ENCODE data around the gene FANCC.

FANCC gene

DNA sequence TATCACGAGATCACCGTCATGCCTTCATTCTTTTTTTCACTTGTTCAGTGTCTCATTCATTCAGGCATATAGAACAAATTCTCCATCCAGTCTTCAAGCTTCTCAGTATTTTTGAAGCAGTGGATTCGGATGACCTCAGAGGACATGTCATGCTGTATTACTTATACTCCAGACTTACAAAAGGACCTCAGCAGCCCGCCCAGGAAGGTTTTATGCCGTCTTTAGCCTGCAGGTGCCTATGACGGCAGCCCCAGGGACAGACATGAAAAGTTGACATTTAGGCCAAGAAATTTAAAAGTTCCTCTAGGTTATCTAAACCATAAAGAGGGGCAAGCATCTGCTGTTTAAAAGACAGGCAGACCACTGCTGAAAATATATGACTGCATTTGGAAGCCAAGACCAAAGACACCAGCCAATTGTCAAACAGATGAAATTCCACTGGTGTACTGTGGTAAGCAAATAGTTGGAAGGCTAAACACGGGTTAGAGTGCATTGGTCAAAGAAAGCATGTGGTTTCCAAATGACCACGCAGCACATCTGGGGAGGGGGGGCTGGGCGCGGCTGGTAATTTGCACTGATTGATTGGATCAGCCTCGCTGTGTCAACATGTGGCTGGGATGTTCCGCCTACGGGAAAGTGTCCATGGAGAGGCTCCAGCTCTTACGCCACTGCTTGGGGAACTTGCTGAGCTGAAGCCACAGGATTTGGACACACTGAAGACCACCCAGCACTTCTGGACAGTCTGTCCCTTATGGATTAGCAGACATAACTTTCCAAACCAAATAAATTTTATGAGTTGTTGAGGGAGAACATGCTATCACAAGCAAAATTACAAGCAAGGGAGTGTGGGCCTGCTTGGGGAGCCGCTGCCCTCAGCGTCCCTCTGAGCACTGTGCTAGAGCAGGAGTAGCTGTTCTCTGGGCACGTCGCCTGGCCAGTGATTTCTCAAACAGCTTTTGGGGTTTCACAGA lies 173.6 kb downstream of the FANCC start:
- DNase-seq (ENCODE audit: low read depth), result peak; percentile 95

- DNase-seq (ENCODE audit: low read depth), result no peak
These were observed 174.8 kb downstream of the FANCC start for GRCh38 chr9:95142728-95143127.

DNA sequence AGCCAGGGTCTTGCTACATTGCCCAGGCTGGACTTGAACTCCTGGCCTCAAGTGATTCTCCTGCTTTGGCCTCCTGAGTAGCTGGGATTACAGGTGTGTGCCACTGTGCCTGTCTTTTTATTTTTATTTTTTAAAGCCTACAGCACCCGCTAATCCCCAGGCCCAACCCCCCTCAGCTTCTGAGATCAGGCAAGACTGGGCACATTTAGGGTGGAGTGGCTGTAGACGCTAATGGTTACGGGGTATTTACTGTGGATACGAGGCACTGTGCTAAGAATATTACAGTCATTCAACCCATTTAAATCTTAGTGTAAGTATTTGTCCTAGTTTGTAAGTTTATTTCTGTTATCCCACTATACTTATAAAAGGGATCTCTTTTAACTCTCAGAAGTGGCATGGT lies 175.2 kb downstream of the FANCC start:
- no peak for DNase-seq (ENCODE audit: low read depth)

DNA sequence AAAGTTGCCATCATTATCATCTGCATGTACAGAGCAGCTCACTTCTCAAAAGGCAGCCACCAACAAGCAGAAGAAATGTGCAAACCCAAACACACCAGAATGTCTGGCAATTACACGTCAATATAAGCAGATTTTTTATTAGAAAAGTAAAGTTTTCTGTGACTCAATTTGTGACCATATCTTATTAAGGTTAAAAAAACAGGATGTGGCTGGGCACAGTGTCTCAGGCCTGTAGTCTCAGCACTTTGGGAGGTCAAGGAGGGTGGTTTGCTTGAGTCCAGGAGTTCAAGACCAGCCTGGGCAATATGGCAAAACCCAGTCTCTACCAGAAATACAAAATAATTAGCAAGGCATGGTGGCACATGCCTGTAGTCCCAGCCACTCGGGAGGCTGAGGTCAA lies 176.7 kb downstream of the FANCC start:
- DNase-seq (ENCODE audit: low read depth), result no peak

- no peak for DNase-seq (ENCODE audit: low read depth)
These were observed 178.4 kb downstream of the FANCC start for GRCh38 chr9:95139126-95139525.

GRCh38 chr9:95138474-95138873 lies 179.0 kb downstream of the FANCC start:
- DNase-seq (ENCODE audit: low read depth), result no peak

- DNase-seq (ENCODE audit: low read depth), result no peak
These were observed 179.8 kb downstream of the FANCC start for GRCh38 chr9:95137587-95138145.

DNA sequence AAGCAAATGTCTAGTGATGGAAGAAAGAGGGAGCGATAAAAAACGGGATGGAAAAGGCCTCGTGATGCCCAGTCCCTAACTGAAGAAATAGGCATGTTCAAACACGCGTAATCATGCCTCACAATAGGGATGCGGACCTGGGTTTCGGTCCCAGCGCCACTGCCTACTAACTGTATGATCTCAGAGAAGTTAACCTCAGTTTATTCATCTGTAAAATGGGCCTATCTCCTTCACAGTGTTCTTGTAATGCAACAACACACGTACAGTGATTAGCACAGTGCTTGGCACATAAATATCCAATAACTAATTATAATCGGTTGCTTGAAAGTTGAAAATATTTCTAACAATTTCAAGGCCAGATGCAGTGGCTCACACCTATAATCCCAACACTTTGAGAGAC lies 181.8 kb downstream of the FANCC start:
- DNase-seq (ENCODE audit: low read depth), result no peak

DNA sequence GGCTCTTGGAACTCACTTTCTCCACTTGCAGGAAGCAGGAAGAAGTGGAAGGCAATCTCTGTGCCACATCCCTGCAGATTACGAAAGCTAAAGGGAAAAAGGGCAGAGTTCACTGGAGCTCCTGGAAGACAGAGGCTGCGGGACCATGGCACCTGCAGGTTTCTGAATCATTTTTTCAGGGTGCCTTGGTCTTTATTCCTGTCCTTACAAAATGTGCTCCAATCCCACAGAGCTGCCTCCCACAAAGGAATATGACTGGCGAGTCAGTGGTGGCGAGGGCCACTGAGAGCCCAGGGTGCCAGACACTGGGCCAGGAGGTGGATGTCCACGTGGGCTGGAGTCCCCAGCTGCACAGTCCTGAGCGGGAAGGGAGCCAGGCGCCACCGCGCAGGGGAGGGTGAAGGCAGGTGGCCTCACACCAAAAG lies 183.0 kb downstream of the FANCC start:
- DNase-seq (ENCODE audit: low read depth), result no peak

GRCh38 chr9:95133325-95133705 lies 184.2 kb downstream of the FANCC start:
- peak; percentile 21 for DNase-seq (ENCODE audit: low read depth)

- DNase-seq (ENCODE audit: low read depth), result peak; percentile 72
These were observed 184.9 kb downstream of the FANCC start for GRCh38 chr9:95132366-95133324.

DNA sequence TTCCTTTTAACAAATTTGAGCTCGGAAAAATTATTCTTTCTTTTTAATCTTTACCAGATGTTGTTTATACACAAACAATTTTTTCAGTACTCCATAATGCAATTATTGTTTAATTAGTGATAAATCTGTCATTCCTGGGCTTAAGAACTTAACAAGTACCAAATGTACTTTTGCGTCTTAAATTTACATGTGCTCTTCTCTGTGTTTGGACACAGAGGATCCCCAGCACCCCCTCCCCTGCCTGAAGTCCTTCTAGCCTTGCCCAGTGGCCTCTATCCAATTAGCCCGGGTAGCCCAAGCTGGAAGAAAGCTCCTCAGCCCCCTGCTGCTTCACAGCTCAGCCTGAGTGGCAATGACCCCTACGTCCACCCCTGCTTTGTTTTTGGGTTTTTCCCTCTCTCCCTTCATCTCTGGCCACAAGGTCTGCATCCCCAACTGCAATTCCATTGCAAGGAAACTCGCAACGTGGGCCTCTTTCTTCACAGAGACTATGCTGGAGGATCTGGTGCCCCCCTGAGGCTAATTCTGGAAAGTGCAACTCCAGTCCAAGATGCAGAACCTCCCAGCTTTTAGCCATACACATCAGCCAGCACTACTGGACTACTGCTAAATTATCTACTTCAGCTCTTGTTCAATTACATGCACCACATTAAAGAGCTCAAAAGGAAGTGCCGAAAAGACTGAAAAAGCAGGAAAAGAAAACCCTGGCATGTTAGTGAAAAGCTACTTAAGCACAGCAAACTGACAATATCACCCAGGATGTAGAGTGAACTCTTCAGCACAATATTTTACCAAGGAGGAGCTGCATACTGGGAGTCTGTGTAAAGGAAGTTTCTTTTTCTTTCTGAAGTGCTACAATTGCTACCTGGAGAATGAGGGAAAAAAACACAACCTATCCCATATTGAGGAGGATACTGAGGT lies 186.2 kb downstream of the FANCC start:
- peak; percentile 55 for DNase-seq (ENCODE audit: low read depth)

GRCh38 chr9:95130484-95130883 lies 187.0 kb downstream of the FANCC start:
- DNase-seq (ENCODE audit: low read depth), result no peak

DNA sequence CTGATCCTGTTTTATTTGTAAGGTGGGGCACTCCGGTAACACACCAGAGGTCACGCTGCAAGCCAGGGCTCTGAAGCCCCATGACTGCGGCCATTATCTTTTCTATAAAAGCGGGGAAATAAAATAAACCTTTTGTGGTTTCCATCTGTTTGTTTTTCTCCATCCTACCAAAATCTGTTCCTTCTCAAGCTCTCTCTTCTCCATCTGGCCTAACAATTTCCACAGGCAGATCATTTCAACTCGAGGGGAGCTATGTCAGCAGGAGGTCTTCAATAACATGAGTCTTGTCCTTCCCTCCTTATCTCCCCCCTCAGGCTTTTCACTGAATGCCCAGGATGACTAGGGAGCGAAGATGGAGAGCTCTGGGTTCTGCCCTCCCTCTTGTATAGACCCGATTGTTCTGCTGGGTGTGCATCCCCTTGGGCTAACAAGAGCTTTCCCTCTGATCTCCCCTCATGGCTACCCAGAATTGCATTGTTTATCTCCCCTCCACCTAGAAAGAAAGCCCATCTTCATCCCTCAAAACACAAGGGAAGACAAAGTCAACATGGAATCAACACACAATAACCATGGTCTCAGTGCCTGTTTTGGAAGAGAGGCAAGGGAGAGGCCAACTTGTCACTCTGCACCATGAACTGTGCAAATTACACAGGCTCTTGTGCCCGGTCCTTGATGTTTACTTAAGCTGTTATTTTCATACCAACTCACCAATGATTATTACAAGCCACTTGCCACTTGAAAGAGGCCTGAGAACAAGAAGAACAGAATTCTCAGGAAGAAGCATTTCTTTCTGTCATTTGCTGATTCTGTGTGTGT lies 187.8 kb downstream of the FANCC start:
- no peak for DNase-seq (ENCODE audit: low read depth)

- no peak for DNase-seq (ENCODE audit: low read depth)
These were observed 189.4 kb downstream of the FANCC start for GRCh38 chr9:95128177-95128524.

GRCh38 chr9:95127249-95128176 lies 190.0 kb downstream of the FANCC start:
- peak; percentile 64 for DNase-seq (ENCODE audit: low read depth)

DNA sequence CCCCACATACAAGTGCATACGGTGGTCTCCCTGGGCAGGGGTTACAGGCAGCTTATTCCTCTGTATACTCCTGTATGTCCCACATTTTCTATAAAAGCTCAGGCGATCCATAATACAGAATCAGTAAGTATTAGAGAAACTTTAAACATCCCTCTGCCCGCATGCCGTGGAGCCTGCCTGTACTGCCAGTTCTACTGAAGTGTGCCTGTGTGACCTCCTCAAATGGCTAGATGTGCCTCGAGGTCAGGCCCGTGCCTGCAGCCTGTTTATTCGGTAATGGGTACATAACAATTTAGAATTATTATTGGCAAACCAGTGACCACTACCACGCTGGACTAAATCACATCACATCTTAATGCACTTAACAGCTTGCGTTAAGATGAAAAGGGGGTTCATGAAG lies 190.8 kb downstream of the FANCC start:
- no peak for DNase-seq (ENCODE audit: low read depth)

- DNase-seq (ENCODE audit: low read depth), result no peak
These were observed 191.9 kb downstream of the FANCC start for GRCh38 chr9:95125652-95126051.

DNA sequence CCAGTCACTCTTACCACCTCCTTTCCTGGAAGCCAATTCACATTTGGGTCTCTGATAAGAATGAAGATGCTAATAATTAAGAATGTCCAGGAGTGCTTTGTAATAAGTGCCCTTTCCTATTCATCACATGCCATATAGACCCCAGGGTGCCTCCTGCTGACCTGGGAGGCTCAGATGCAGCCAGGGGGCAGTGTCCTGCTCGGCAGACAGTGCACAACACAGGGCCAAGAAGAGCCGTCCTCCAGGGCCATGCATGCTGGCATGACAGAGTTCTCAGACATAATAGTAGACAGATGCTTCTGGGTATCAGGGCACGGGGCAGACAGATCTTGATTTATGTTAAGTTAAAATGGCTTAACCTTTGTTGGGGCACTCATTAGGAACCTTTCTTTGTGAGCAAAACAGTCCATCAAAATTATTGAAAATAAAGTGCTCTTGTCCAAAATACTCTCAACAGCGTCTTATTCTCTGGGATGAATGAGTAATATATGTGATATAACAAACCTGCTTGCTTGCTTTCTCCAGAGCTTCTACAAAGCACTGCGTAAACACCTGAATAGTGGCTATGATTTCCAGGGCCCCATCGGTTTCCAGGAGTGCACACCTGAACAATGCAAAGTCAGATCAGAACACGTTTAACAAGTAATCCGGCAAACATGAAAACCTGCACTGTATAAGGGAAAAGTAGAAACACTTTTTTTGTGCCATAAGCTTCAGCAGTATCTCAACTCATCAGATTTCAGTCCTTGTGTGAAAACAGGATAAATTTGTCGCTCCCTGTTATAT lies 192.7 kb downstream of the FANCC start:
- DNase-seq (ENCODE audit: low read depth), result no peak
